SH-SY5Y (cell line): Measurements from ENCODE around the gene CCDC88C.

ENCODE experiments used
- GATA2 ChIP-seq: IDR thresholded peaks from 2 replicates; pipeline ENCODE4 v1.6.1; 2011; ENCODE audit warnings: mild to moderate bottlenecking, low read depth, low read length
- GATA3 ChIP-seq: IDR thresholded peaks from 2 replicates; pipeline ENCODE4 v1.6.1; 2011; ENCODE audit warnings: low read depth, mild to moderate bottlenecking, low read length, moderate library complexity

DNA sequence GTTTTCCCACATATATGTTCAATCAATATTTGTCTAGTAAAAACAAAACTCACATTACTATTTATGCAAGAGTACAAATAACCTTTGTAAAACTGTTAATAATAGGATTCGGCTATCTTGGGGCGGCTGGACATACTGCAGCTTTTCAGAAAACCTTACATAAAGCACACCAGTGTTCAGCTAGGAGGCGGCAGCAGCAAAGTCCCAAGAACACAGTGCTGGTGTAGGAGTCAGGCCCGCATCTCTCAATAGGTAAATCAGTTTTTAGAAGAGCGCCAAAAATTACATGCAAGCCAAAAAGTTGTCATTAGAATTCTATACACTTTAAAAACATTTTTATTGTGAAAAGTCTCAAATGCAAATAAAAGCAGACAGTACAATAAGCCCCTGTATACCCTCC is 37.5 kb downstream of the CCDC88C start:
- TF ChIP-seq GATA2 (no peak), GATA3 (no peak)
